K562 (cell line): ENCODE measurements around the gene CXCL6.

Source experiments
- ARID4B ChIP-seq: sonication (generic); formaldehyde crosslinking; IDR thresholded peaks from 2 replicates; pipeline ENCODE4 v1.8.0; 2022; ENCODE audit warnings: mild to moderate bottlenecking, missing genetic modification reagents
- CTCF ChIP-seq, 3 experiments: IDR thresholded peaks in 2 of 3; conservative IDR thresholded peaks in 1 of 3; 2 replicates each; pipeline ENCODE4 v1.5.1; 2011 to 2012; ENCODE audit warnings: low read length in 3 of 3, mild to moderate bottlenecking in 3 of 3, control low read depth in 2 of 3, improper control_type of control experiment in 1 of 3, inconsistent platforms in 1 of 3, low read depth in 1 of 3, mixed read lengths in 1 of 3, moderate library complexity in 1 of 3; ENCODE audit not compliant: insufficient read depth in 2 of 3
- EP300 ChIP-seq: IDR thresholded peaks from 2 replicates; pipeline ENCODE4 v1.6.1; 2012; ENCODE audit warnings: low read length, improper control_type of control experiment
- FOXA1 ChIP-seq: fragments of 450-650 bp; IDR thresholded peaks from 2 replicates; pipeline ENCODE4 v1.6.1; 2016; ENCODE audit warnings: mild to moderate bottlenecking, borderline replicate concordance
- HIVEP1 ChIP-seq: fragments of 250-450 bp; sonication (Bioruptor Pico); IDR thresholded peaks from 2 replicates; pipeline ENCODE4 v1.4.0; 2020; ENCODE audit warnings: mild to moderate bottlenecking
- JUNB ChIP-seq: fragments of 450-650 bp; formaldehyde crosslinking; conservative IDR thresholded peaks from 2 replicates; pipeline ENCODE4 v1.4.0; 2020; ENCODE audit warnings: mild to moderate bottlenecking
- SLC30A9 ChIP-seq: fragments of 250-450 bp; sonication (Bioruptor Pico); IDR thresholded peaks from 2 replicates; pipeline ENCODE4 v1.8.0; 2022; ENCODE audit warnings: mild to moderate bottlenecking, moderate library complexity
- ZNF23 ChIP-seq: fragments of 250-450 bp; sonication (Bioruptor Pico); IDR thresholded peaks from 2 replicates; pipeline ENCODE4 v1.4.0; 2020; ENCODE audit warnings: mild to moderate bottlenecking
- ZNF780A ChIP-seq: fragments of 250-450 bp; sonication (Bioruptor Pico); IDR thresholded peaks from 2 replicates; pipeline ENCODE4 v1.5.0; 2021; ENCODE audit warnings: mild to moderate bottlenecking

GRCh38 chr4:73862322-73862721 is 25.8 kb downstream of the CXCL6 start:
- TF ChIP-seq JUNB (CRISPR knock-in tag) (no peak), EP300 (no peak), FOXA1 (no peak), ZNF780A (CRISPR knock-in tag) (no peak), SLC30A9 (CRISPR knock-in tag) (no peak), HIVEP1 (CRISPR knock-in tag) (no peak), ZNF23 (CRISPR knock-in tag) (no peak), ARID4B (CRISPR knock-in tag) (no peak), CTCF (IDR thresholded peaks at IDR 0.05 in 2 of 3, conservative IDR thresholded peaks at IDR 0.05 in 1 of 3; ENCODE audit: insufficient read depth in 2 of 3, low read depth in 1 of 3, low read length in 3 of 3) (no peak)
